Measurements from ENCODE around the gene GPM6B. TPM values are rescaled to one million over a fixed set of nuclear protein-coding genes. Genes with fewer than 3 reads are reported as not detected.

GPM6B gene
- polyA plus RNA-seq, 10 donors: 15.9 to 29.5 (median 21.2) TPM

GRCh38 chrX:13826770-13827169, 9.9 kb upstream of the GPM6B start:
- DNase-seq: no peak

GRCh38 chrX:13825178-13825762, 8.4 kb upstream of the GPM6B start:
- peak in 1 of 3 donors; percentile 6 for DNase-seq

- no peak for DNase-seq
Observed at GRCh38 chrX:13824746-13825145, 7.9 kb upstream of the GPM6B start.

- no peak for DNase-seq
Observed at GRCh38 chrX:13821738-13822137, 4.8 kb upstream of the GPM6B start.

GRCh38 chrX:13816176-13816575, 717 bp downstream of the GPM6B start:
- no peak for DNase-seq

- DNase-seq: no peak
Observed at GRCh38 chrX:13815664-13816063, 1.2 kb downstream of the GPM6B start.

GRCh38 chrX:13808865-13809264, 8.0 kb downstream of the GPM6B start:
- peak in 1 of 3 donors; percentile 2 for DNase-seq

GRCh38 chrX:13808293-13808692, 8.6 kb downstream of the GPM6B start:
- no peak for DNase-seq

- no peak for DNase-seq
Observed at GRCh38 chrX:13805241-13805640, 11.7 kb downstream of the GPM6B start.

- DNase-seq: no peak
Observed at GRCh38 chrX:13803116-13803515, 13.8 kb downstream of the GPM6B start.

- no peak for DNase-seq
Observed at GRCh38 chrX:13798184-13798583, 18.7 kb downstream of the GPM6B start.

- no peak for DNase-seq
Observed at GRCh38 chrX:13797512-13797911, 19.4 kb downstream of the GPM6B start.

- DNase-seq: no peak
Observed at GRCh38 chrX:13794417-13794816, 22.5 kb downstream of the GPM6B start.

- DNase-seq: no peak
Observed at GRCh38 chrX:13793897-13794296, 23.0 kb downstream of the GPM6B start.

- peak in 1 of 3 donors; percentile 3 for DNase-seq
Observed at GRCh38 chrX:13791559-13791958, 25.3 kb downstream of the GPM6B start.

- no peak for DNase-seq
Observed at GRCh38 chrX:13791145-13791544, 25.7 kb downstream of the GPM6B start.

GRCh38 chrX:13790206-13791131, 26.4 kb downstream of the GPM6B start:
- DNase-seq: peak in 1 of 3 donors; percentile 5

GRCh38 chrX:13786048-13786447, 30.8 kb downstream of the GPM6B start:
- no peak for DNase-seq

- no peak for DNase-seq
Observed at GRCh38 chrX:13780868-13781427, 35.9 kb downstream of the GPM6B start.

- no peak for DNase-seq
Observed at GRCh38 chrX:13778916-13779315, 38.0 kb downstream of the GPM6B start.

- no peak for DNase-seq
Observed at GRCh38 chrX:13776387-13776786, 40.5 kb downstream of the GPM6B start.

- DNase-seq: no peak
Observed at GRCh38 chrX:13775837-13776236, 41.1 kb downstream of the GPM6B start.

- no peak for DNase-seq
Observed at GRCh38 chrX:13774696-13775095, 42.2 kb downstream of the GPM6B start.

Measured in muscle of back (tissue), 11 donors.